Effector CD8-positive, alpha-beta T cell (primary cell): Measurements from ENCODE around the gene CLPTM1L.
"Not testable (repeated sequence)": the region's sequence is repeated elsewhere in the genome, so short reads cannot be mapped to it uniquely, and the experiment has no call there.

Source experiments
- DNase-seq: peaks from one replicate; lab custom pipeline; 2025; lab: John Stamatoyannopoulos, UW

Gene CLPTM1L

GRCh38 chr5:1326901-1327756, 17.8 kb downstream of the CLPTM1L start:
- DNase-seq, result not testable (repeated sequence)

- not testable (repeated sequence) for DNase-seq
These were observed 18.4 kb downstream of the CLPTM1L start for GRCh38 chr5:1326532-1326875.

GRCh38 chr5:1325870-1326531, 18.9 kb downstream of the CLPTM1L start:
- DNase-seq, result no peak

GRCh38 chr5:1325191-1325741, 19.6 kb downstream of the CLPTM1L start:
- no peak for DNase-seq

- DNase-seq, result no peak
These were observed 20.1 kb downstream of the CLPTM1L start for GRCh38 chr5:1324719-1325190.

GRCh38 chr5:1324301-1324700, 20.6 kb downstream of the CLPTM1L start:
- no peak for DNase-seq

- no peak for DNase-seq
These were observed 21.1 kb downstream of the CLPTM1L start for GRCh38 chr5:1323803-1324173.

GRCh38 chr5:1322955-1323802, 21.7 kb downstream of the CLPTM1L start:
- DNase-seq, result no peak

GRCh38 chr5:1322036-1322900, 22.6 kb downstream of the CLPTM1L start:
- DNase-seq, result no peak

GRCh38 chr5:1321576-1321975, 23.3 kb downstream of the CLPTM1L start:
- no peak for DNase-seq

- no peak for DNase-seq
These were observed 24.2 kb downstream of the CLPTM1L start for GRCh38 chr5:1320436-1321344.

- DNase-seq, result no peak
These were observed 25.3 kb downstream of the CLPTM1L start for GRCh38 chr5:1319436-1320256.

GRCh38 chr5:1318659-1319251, 26.1 kb downstream of the CLPTM1L start:
- DNase-seq, result no peak

- DNase-seq, result no peak
These were observed 26.9 kb downstream of the CLPTM1L start for GRCh38 chr5:1317921-1318565.

- no peak for DNase-seq
These were observed 28.1 kb downstream of the CLPTM1L start for GRCh38 chr5:1316588-1317340.

GRCh38 chr5:1315709-1316587, 29.0 kb downstream of the CLPTM1L start:
- peak; percentile 47 for DNase-seq
